ENCODE measurements around the gene BUB1.

BUB1 gene

GRCh38 chr2:110679337-110679707 is 1.5 kb upstream of the BUB1 start:
- TF ChIP-seq ZNF274 (IDR thresholded peaks at IDR 0.05; ENCODE audit: low read depth, low read length): no peak
- no peak overlapping the region for H3K4me3 ChIP-seq (ENCODE audit: low read length)

GRCh38 chr2:110678457-110679336 is 834 bp upstream of the BUB1 start:
- TF ChIP-seq ZNF274 (IDR thresholded peaks at IDR 0.05; ENCODE audit: low read depth, low read length): no peak
- peak overlapping the region; percentile 69 for H3K4me3 ChIP-seq (ENCODE audit: low read length)

GRCh38 chr2:110677080-110677479 is 783 bp downstream of the BUB1 start:
- H3K4me3 ChIP-seq (ENCODE audit: low read length): peak overlapping the region; percentile 96; the same call in 1 of the 2 replicates
- no peak for TF ChIP-seq ZNF274 (IDR thresholded peaks at IDR 0.05; ENCODE audit: low read depth, low read length)

- H3K4me3 ChIP-seq (ENCODE audit: low read length): peak overlapping the region; percentile 59; the same call in 1 of the 2 replicates
- no peak for TF ChIP-seq ZNF274 (IDR thresholded peaks at IDR 0.05; ENCODE audit: low read depth, low read length)
Measured at GRCh38 chr2:110675679-110676078, 2.2 kb downstream of the BUB1 start.

- no peak for TF ChIP-seq ZNF274 (IDR thresholded peaks at IDR 0.05; ENCODE audit: low read depth, low read length)
- H3K4me3 ChIP-seq (ENCODE audit: low read length): peak overlapping the region; percentile 59; the same call in 1 of the 2 replicates
Measured at GRCh38 chr2:110674620-110675555, 3.0 kb downstream of the BUB1 start.

GRCh38 chr2:110673201-110673600 is 4.7 kb downstream of the BUB1 start:
- TF ChIP-seq ZNF274 (IDR thresholded peaks at IDR 0.05; ENCODE audit: low read depth, low read length): no peak

GRCh38 chr2:110670826-110671225 is 7.0 kb downstream of the BUB1 start:
- no peak overlapping the region for H3K4me3 ChIP-seq (ENCODE audit: low read length)
- no peak for TF ChIP-seq ZNF274 (IDR thresholded peaks at IDR 0.05; ENCODE audit: low read depth, low read length)

More at GRCh38 chr2:110673201-110673600, 4.7 kb downstream of the BUB1 start:
- no peak overlapping the region for H3K4me3 ChIP-seq (ENCODE audit: low read length)

- H3K4me3 ChIP-seq (ENCODE audit: low read length): no peak overlapping the region
- no peak for TF ChIP-seq ZNF274 (IDR thresholded peaks at IDR 0.05; ENCODE audit: low read depth, low read length)
Measured at GRCh38 chr2:110669079-110669478, 8.8 kb downstream of the BUB1 start.

GRCh38 chr2:110667071-110667470 is 10.8 kb downstream of the BUB1 start:
- no peak for TF ChIP-seq ZNF274 (IDR thresholded peaks at IDR 0.05; ENCODE audit: low read depth, low read length)
- no peak overlapping the region for H3K4me3 ChIP-seq (ENCODE audit: low read length)

- H3K4me3 ChIP-seq (ENCODE audit: low read length): no peak overlapping the region
- TF ChIP-seq ZNF274 (IDR thresholded peaks at IDR 0.05; ENCODE audit: low read depth, low read length): no peak
Measured at GRCh38 chr2:110664135-110664534, 13.7 kb downstream of the BUB1 start.

- TF ChIP-seq ZNF274 (IDR thresholded peaks at IDR 0.05; ENCODE audit: low read depth, low read length): no peak
- H3K4me3 ChIP-seq (ENCODE audit: low read length): no peak overlapping the region
Measured at GRCh38 chr2:110662560-110662959, 15.3 kb downstream of the BUB1 start.

- no peak overlapping the region for H3K4me3 ChIP-seq (ENCODE audit: low read length)
- no peak for TF ChIP-seq ZNF274 (IDR thresholded peaks at IDR 0.05; ENCODE audit: low read depth, low read length)
Measured at GRCh38 chr2:110660558-110660957, 17.3 kb downstream of the BUB1 start.

GRCh38 chr2:110659248-110659647 is 18.6 kb downstream of the BUB1 start:
- no peak for TF ChIP-seq ZNF274 (IDR thresholded peaks at IDR 0.05; ENCODE audit: low read depth, low read length)

GRCh38 chr2:110657724-110658305 is 20.0 kb downstream of the BUB1 start:
- no peak overlapping the region for H3K4me3 ChIP-seq (ENCODE audit: low read length)
- TF ChIP-seq ZNF274 (IDR thresholded peaks at IDR 0.05; ENCODE audit: low read depth, low read length): no peak

More at GRCh38 chr2:110659248-110659647, 18.6 kb downstream of the BUB1 start:
- no peak overlapping the region for H3K4me3 ChIP-seq (ENCODE audit: low read length)
